Chondrocyte (in vitro differentiated cells): ENCODE results near the gene SLC6A13. TPM values are rescaled to one million over a fixed set of nuclear protein-coding genes. Genes with fewer than 3 reads are reported as not detected.

Experiments used
- DNase-seq: peaks from one replicate; pipeline ENCODE4 v3.0.0; 2021; ENCODE audit warnings: mixed read lengths, low spot score
- H3K27ac Mint-ChIP-seq: one replicate; pipeline ENCODE4 v1.8.0; 2021; ENCODE audit warnings: mild to moderate bottlenecking, moderate library complexity, mixed read lengths; ENCODE audit not compliant: unreplicated experiment
- H3K27me3 Mint-ChIP-seq: 2 replicates; pipeline ENCODE4 v1.8.0; 2021; ENCODE audit warnings: low read depth, mixed read lengths
- H3K36me3 Mint-ChIP-seq: 2 replicates; pipeline ENCODE4 v1.8.0; 2021; ENCODE audit warnings: low read depth, mixed read lengths
- H3K4me1 Mint-ChIP-seq: 2 replicates; pipeline ENCODE4 v1.8.0; 2021; ENCODE audit warnings: low read depth, mild to moderate bottlenecking, mixed read lengths
- H3K4me3 Mint-ChIP-seq: one replicate; pipeline ENCODE4 v1.8.0; 2021; ENCODE audit warnings: mild to moderate bottlenecking, moderate library complexity, mixed read lengths; ENCODE audit not compliant: unreplicated experiment
- H3K9me3 Mint-ChIP-seq: 2 replicates; pipeline ENCODE4 v1.8.0; 2021; ENCODE audit warnings: low read depth, mixed read lengths
- total RNA-seq: library from RNA; stranded (reverse); gene quantifications from 3 replicates; pipeline ENCODE4 v1.2.1, GENCODE V29; 2021
- TF ChIP-seq, protein P1 (sequence below): fragments of 200-600 bp; sonication (generic); IDR thresholded peaks from 2 replicates; pipeline ENCODE4 v1.5.0; 2021; ENCODE audit warnings: antibody characterized with exemption, mild to moderate bottlenecking, moderate library complexity

Gene SLC6A13
- total RNA-seq, 1 donor from 2014 or later: 0.37 TPM

GRCh38 chr12:286531-287300 lies 24.1 kb upstream of the SLC6A13 start:
- H3K27me3 Mint-ChIP-seq: no peaks in the 10 kb centered on the region
- no peaks in the 10 kb centered on the region for H3K9me3 Mint-ChIP-seq
- no peak for DNase-seq
- no peak overlapping the region for H3K4me3 Mint-ChIP-seq
- peaks cover 10% of the 10 kb centered on the region for H3K4me1 Mint-ChIP-seq
- H3K27ac Mint-ChIP-seq: no peak overlapping the region
- peaks cover 18% of the 10 kb centered on the region for H3K36me3 Mint-ChIP-seq
- TF ChIP-seq, protein P1, sequence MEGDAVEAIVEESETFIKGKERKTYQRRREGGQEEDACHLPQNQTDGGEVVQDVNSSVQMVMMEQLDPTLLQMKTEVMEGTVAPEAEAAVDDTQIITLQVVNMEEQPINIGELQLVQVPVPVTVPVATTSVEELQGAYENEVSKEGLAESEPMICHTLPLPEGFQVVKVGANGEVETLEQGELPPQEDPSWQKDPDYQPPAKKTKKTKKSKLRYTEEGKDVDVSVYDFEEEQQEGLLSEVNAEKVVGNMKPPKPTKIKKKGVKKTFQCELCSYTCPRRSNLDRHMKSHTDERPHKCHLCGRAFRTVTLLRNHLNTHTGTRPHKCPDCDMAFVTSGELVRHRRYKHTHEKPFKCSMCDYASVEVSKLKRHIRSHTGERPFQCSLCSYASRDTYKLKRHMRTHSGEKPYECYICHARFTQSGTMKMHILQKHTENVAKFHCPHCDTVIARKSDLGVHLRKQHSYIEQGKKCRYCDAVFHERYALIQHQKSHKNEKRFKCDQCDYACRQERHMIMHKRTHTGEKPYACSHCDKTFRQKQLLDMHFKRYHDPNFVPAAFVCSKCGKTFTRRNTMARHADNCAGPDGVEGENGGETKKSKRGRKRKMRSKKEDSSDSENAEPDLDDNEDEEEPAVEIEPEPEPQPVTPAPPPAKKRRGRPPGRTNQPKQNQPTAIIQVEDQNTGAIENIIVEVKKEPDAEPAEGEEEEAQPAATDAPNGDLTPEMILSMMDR: no peak

DNA sequence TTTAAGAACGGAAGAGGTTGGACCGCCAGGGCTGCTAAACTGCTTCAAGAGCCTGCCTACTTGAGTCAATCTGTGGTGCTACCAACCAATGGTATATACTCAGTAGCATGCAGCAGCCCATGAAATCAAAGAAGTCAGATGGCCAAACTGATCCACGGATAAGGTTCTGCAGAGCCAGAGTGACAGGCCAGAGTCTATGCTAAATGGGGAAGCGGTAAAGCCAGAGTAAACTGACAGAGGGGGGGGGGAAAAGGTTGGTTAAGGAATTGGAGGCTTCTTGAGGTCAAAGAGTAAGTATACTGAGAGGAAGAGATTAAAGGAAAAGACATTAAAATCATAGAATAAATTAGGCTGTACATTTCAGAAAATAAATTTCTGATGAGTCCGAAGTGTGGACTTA lies 15.4 kb upstream of the SLC6A13 start:
- Mint-ChIP-seq H3K27me3 (no peaks in the 10 kb centered on the region), H3K27ac (no peak overlapping the region), H3K4me3 (no peak overlapping the region), H3K4me1 (peaks cover 1% of the 10 kb centered on the region), H3K36me3 (peaks cover 16% of the 10 kb centered on the region), H3K9me3 (no peaks in the 10 kb centered on the region)
- TF ChIP-seq, protein P1: no peak
- DNase-seq: no peak

DNA sequence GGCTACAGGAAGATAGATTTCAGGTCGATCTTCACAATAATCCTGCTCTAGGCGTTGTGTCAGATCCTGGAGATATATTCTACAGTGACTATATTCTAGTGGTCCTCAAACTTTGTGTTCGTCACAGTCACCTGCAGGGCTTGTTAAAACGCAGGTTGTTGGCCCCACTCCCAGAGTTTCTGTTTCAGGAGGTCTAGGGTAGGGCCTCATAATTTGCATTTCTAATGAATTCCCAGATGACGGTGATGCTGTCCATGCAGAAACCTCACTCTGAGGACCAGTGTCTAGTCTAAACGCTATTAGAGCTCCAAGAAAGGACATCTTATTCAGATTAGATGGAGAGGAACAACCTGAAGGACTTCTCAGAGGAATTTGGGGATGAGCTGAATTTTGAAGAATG lies 13.2 kb upstream of the SLC6A13 start:
- Mint-ChIP-seq H3K4me1 (peaks cover 11% of the 10 kb centered on the region), H3K27me3 (no peaks in the 10 kb centered on the region), H3K27ac (no peak overlapping the region), H3K9me3 (no peaks in the 10 kb centered on the region), H3K36me3 (peaks cover 16% of the 10 kb centered on the region), H3K4me3 (no peak overlapping the region)
- TF ChIP-seq, protein P1: no peak
- DNase-seq: no peak

- TF ChIP-seq, protein P1: no peak
- Mint-ChIP-seq H3K27ac (no peak overlapping the region), H3K4me1 (peaks cover 20% of the 10 kb centered on the region), H3K36me3 (peaks cover 9% of the 10 kb centered on the region), H3K27me3 (no peaks in the 10 kb centered on the region), H3K4me3 (no peak overlapping the region), H3K9me3 (no peaks in the 10 kb centered on the region)
- DNase-seq: no peak
Observed at GRCh38 chr12:273382-273781, 10.7 kb upstream of the SLC6A13 start.

GRCh38 chr12:272942-273341 lies 10.3 kb upstream of the SLC6A13 start:
- DNase-seq: no peak
- Mint-ChIP-seq H3K9me3 (no peaks in the 10 kb centered on the region), H3K27ac (no peak overlapping the region), H3K36me3 (peaks cover 7% of the 10 kb centered on the region), H3K27me3 (no peaks in the 10 kb centered on the region), H3K4me3 (no peak overlapping the region), H3K4me1 (peaks cover 24% of the 10 kb centered on the region)
- TF ChIP-seq, protein P1: no peak
